ENCODE measurements around the gene CEP112.

DNA sequence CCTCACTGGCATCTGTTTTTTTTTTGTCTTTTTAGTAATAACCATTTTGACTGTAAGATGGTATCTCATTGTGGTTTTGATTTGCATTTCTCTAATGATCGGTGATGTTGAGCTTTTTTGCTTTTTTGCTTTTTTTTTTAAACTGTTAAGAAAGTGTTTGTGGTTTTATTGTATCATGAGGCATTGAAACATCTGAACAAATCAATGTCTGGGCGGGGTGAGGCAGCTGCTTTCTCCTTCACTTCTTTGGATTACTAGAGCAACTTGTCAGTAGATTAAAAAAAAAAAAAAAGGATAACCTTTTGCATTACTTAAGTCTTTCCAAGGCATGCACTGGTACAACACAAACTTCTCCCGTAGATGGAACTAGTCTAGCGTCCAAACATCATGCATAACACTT, 191.7 kb downstream of the CEP112 start:
- TF ChIP-seq SP1 (IDR thresholded peaks at IDR 0.05), result no peak
- TF ChIP-seq FOXM1 (IDR thresholded peaks at IDR 0.05; ENCODE audit: borderline replicate concordance), result no peak

Measured in HEK293T (cell line).